Measurements from ENCODE around the gene DPP7.
A peak's percentile ranks its signal among the peaks of the same experiment; 100 is the strongest.
"Not testable (repeated sequence)": the region's sequence is repeated elsewhere in the genome, so short reads cannot be mapped to it uniquely, and the experiment has no call there.

Gene DPP7

DNA sequence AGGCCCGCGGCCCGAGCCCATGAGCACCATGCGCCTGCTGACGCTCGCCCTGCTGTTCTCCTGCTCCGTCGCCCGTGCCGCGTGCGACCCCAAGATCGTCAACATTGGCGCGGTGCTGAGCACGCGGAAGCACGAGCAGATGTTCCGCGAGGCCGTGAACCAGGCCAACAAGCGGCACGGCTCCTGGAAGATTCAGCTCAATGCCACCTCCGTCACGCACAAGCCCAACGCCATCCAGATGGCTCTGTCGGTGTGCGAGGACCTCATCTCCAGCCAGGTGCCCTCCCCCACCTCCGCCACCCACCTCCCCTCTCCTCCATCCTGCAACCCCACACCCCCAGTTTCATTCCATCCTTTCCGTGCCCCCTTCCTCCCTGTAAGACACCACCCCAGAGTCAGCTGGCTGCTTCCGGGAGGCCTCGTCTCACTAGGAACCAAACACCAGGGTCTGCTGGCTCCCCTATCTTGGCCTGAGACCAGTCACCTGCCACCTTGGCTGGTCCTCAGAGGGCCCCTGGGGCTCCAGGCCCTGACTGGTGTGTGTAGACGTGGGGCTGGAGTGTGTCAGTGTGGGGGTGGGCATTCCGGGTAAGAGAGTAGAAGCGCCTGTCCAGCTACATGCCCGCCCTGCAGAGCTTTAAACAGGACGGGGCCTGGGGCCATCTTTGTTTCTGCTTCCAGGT is 25.1 kb upstream of the DPP7 start:
- Histone ChIP-seq H3K4me3 (ENCODE audit: insufficient read depth, low read depth, low read length, poor library complexity, severe bottlenecking) (no peak overlapping the region), H3K27me3 (replicated peaks; ENCODE audit: control insufficient read depth, insufficient read depth, low read length, poor library complexity, severe bottlenecking) (peaks cover 55% of the 10 kb centered on the region), H3K4me1 (ENCODE audit: control insufficient read depth, insufficient read depth, low read length, poor library complexity, severe bottlenecking) (peaks cover 3% of the 10 kb centered on the region), H3K27ac (ENCODE audit: insufficient read depth, low read length, poor library complexity, severe bottlenecking) (no peak overlapping the region), H3K9me3 (ENCODE audit: control insufficient read depth, low read length) (no peaks in the 10 kb centered on the region), H3K36me3 (ENCODE audit: control insufficient read depth, insufficient read depth, low read length) (no peaks in the 10 kb centered on the region)
- no peak for DNase-seq

- H3K9me3 ChIP-seq (ENCODE audit: control insufficient read depth, low read length): no peaks in the 10 kb centered on the region
- H3K4me1 ChIP-seq (ENCODE audit: control insufficient read depth, insufficient read depth, low read length, poor library complexity, severe bottlenecking): peaks cover 3% of the 10 kb centered on the region
- H3K27me3 ChIP-seq (replicated peaks; ENCODE audit: control insufficient read depth, insufficient read depth, low read length, poor library complexity, severe bottlenecking): peaks cover 55% of the 10 kb centered on the region
- H3K36me3 ChIP-seq (ENCODE audit: control insufficient read depth, insufficient read depth, low read length): no peaks in the 10 kb centered on the region
- H3K27ac ChIP-seq (ENCODE audit: insufficient read depth, low read length, poor library complexity, severe bottlenecking): no peak within 1 kb of the TSS
- no peak within 1 kb of the TSS for H3K4me3 ChIP-seq (ENCODE audit: insufficient read depth, low read depth, low read length, poor library complexity, severe bottlenecking)
- DNase-seq: no peak
Measured at GRCh38 chr9:137138722-137139467, 24.4 kb upstream of the DPP7 start, which contains the start of gene GRIN1. TSS of gene GRIN1 (plus strand) at chr9:137139154. CDS start at chr9:137139487, 333 bp downstream.

- Histone ChIP-seq H3K9me3 (ENCODE audit: control insufficient read depth, low read length) (no peaks in the 10 kb centered on the region), H3K27me3 (replicated peaks; ENCODE audit: control insufficient read depth, insufficient read depth, low read length, poor library complexity, severe bottlenecking) (peaks cover 54% of the 10 kb centered on the region), H3K27ac (ENCODE audit: insufficient read depth, low read length, poor library complexity, severe bottlenecking) (no peak overlapping the region), H3K4me3 (ENCODE audit: insufficient read depth, low read depth, low read length, poor library complexity, severe bottlenecking) (no peak overlapping the region), H3K36me3 (ENCODE audit: control insufficient read depth, insufficient read depth, low read length) (no peaks in the 10 kb centered on the region), H3K4me1 (ENCODE audit: control insufficient read depth, insufficient read depth, low read length, poor library complexity, severe bottlenecking) (peaks cover 3% of the 10 kb centered on the region)
- no peak for DNase-seq
Measured at GRCh38 chr9:137138058-137138721, 23.7 kb upstream of the DPP7 start.

- Histone ChIP-seq H3K4me1 (ENCODE audit: control insufficient read depth, insufficient read depth, low read length, poor library complexity, severe bottlenecking) (peaks cover 3% of the 10 kb centered on the region), H3K27me3 (replicated peaks; ENCODE audit: control insufficient read depth, insufficient read depth, low read length, poor library complexity, severe bottlenecking) (peaks cover 45% of the 10 kb centered on the region), H3K4me3 (ENCODE audit: insufficient read depth, low read depth, low read length, poor library complexity, severe bottlenecking) (no peak overlapping the region), H3K9me3 (ENCODE audit: control insufficient read depth, low read length) (no peaks in the 10 kb centered on the region), H3K36me3 (ENCODE audit: control insufficient read depth, insufficient read depth, low read length) (no peaks in the 10 kb centered on the region), H3K27ac (ENCODE audit: insufficient read depth, low read length, poor library complexity, severe bottlenecking) (no peak overlapping the region)
- DNase-seq: no peak
Measured at GRCh38 chr9:137136881-137137607, 22.5 kb upstream of the DPP7 start.

- peaks cover 39% of the 10 kb centered on the region for H3K27me3 ChIP-seq (replicated peaks; ENCODE audit: control insufficient read depth, insufficient read depth, low read length, poor library complexity, severe bottlenecking)
- DNase-seq: no peak
- H3K4me3 ChIP-seq (ENCODE audit: insufficient read depth, low read depth, low read length, poor library complexity, severe bottlenecking): no peak overlapping the region
- peaks cover 3% of the 10 kb centered on the region for H3K4me1 ChIP-seq (ENCODE audit: control insufficient read depth, insufficient read depth, low read length, poor library complexity, severe bottlenecking)
- no peak overlapping the region for H3K27ac ChIP-seq (ENCODE audit: insufficient read depth, low read length, poor library complexity, severe bottlenecking)
- no peaks in the 10 kb centered on the region for H3K9me3 ChIP-seq (ENCODE audit: control insufficient read depth, low read length)
- no peaks in the 10 kb centered on the region for H3K36me3 ChIP-seq (ENCODE audit: control insufficient read depth, insufficient read depth, low read length)
Measured at GRCh38 chr9:137136261-137136880, 21.8 kb upstream of the DPP7 start.

- H3K4me1 ChIP-seq (ENCODE audit: control insufficient read depth, insufficient read depth, low read length, poor library complexity, severe bottlenecking); H3K36me3 ChIP-seq (ENCODE audit: control insufficient read depth, insufficient read depth, low read length); H3K4me3 ChIP-seq (ENCODE audit: insufficient read depth, low read depth, low read length, poor library complexity, severe bottlenecking); H3K27ac ChIP-seq (ENCODE audit: insufficient read depth, low read length, poor library complexity, severe bottlenecking); DNase-seq; H3K9me3 ChIP-seq (ENCODE audit: control insufficient read depth, low read length): not testable (repeated sequence)
- H3K27me3 ChIP-seq (replicated peaks; ENCODE audit: control insufficient read depth, insufficient read depth, low read length, poor library complexity, severe bottlenecking): peaks cover 29% of the 10 kb centered on the region
Measured at GRCh38 chr9:137135154-137135553, 20.6 kb upstream of the DPP7 start.

DNA sequence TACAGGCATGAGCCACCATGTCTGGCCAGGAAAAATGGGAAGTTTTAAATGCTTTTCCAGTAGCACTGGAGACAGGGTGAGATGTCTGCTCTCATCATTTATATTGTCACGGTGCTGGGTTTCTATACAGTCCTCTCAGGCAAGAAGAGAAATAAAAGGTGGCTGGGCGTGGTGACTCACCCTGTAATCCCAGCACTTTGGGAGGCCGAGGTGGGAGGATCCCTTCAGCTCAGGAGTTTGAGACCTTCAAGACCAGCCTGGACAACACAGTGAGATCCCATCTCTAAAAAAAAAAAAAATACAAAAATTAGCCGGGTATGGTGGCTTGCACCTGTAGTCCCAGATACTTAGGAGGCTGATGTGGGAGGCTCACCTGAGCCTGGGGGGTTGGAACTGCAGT is 19.7 kb upstream of the DPP7 start:
- Histone ChIP-seq H3K9me3 (ENCODE audit: control insufficient read depth, low read length) (peaks cover 13% of the 10 kb centered on the region), H3K27ac (ENCODE audit: insufficient read depth, low read length, poor library complexity, severe bottlenecking) (no peak overlapping the region), H3K27me3 (replicated peaks; ENCODE audit: control insufficient read depth, insufficient read depth, low read length, poor library complexity, severe bottlenecking) (peaks cover 20% of the 10 kb centered on the region), H3K4me1 (ENCODE audit: control insufficient read depth, insufficient read depth, low read length, poor library complexity, severe bottlenecking) (peaks cover 6% of the 10 kb centered on the region), H3K4me3 (ENCODE audit: insufficient read depth, low read depth, low read length, poor library complexity, severe bottlenecking) (no peak overlapping the region), H3K36me3 (ENCODE audit: control insufficient read depth, insufficient read depth, low read length) (no peaks in the 10 kb centered on the region)
- DNase-seq: no peak

DNA sequence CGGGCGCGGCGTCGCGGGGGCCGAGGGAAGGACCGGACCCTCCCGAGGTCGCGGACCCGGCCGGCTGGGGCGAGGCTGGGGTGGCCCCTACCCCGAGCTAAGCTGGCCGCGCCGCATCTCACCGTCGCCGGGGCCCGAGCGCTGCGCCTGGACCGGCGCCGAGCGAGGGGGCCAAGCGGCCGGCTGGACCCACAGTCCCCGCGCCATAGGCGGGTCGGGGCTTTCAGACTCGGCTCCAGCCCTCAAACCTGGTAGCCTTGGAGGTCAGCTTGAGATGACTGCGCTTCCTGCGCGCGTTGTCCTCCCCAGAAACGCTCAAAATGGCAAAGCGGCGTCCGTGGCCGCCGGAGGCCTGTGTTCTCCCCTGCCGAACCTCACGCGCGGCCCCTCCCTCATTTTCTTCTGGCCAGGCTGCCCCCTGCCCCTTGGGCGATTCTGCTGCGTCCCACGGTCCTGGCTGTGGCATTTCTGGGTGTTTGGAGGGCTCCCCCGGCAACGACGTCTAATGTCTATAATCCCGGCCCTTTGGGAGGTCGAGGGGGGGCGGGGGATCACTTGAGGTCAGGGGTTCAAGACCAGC is 15.7 kb upstream of the DPP7 start:
- H3K27ac ChIP-seq (ENCODE audit: insufficient read depth, low read length, poor library complexity, severe bottlenecking): peak overlapping the region; percentile 77
- H3K4me1 ChIP-seq (ENCODE audit: control insufficient read depth, insufficient read depth, low read length, poor library complexity, severe bottlenecking): peaks cover 28% of the 10 kb centered on the region
- peak overlapping the region; percentile 60 for H3K4me3 ChIP-seq (ENCODE audit: insufficient read depth, low read depth, low read length, poor library complexity, severe bottlenecking)
- no peak for DNase-seq
- no peaks in the 10 kb centered on the region for H3K36me3 ChIP-seq (ENCODE audit: control insufficient read depth, insufficient read depth, low read length)
- peaks cover 13% of the 10 kb centered on the region for H3K9me3 ChIP-seq (ENCODE audit: control insufficient read depth, low read length)
- H3K27me3 ChIP-seq (replicated peaks; ENCODE audit: control insufficient read depth, insufficient read depth, low read length, poor library complexity, severe bottlenecking): no peaks in the 10 kb centered on the region

- H3K36me3 ChIP-seq (ENCODE audit: control insufficient read depth, insufficient read depth, low read length): no peaks in the 10 kb centered on the region
- no peaks in the 10 kb centered on the region for H3K27me3 ChIP-seq (replicated peaks; ENCODE audit: control insufficient read depth, insufficient read depth, low read length, poor library complexity, severe bottlenecking)
- H3K27ac ChIP-seq (ENCODE audit: insufficient read depth, low read length, poor library complexity, severe bottlenecking): peak overlapping the region; percentile 77
- peak overlapping the region; percentile 60 for H3K4me3 ChIP-seq (ENCODE audit: insufficient read depth, low read depth, low read length, poor library complexity, severe bottlenecking)
- peaks cover 13% of the 10 kb centered on the region for H3K9me3 ChIP-seq (ENCODE audit: control insufficient read depth, low read length)
- peaks cover 28% of the 10 kb centered on the region for H3K4me1 ChIP-seq (ENCODE audit: control insufficient read depth, insufficient read depth, low read length, poor library complexity, severe bottlenecking)
- peak; percentile 75 to 82 (median 82) for DNase-seq
Measured at GRCh38 chr9:137129456-137130175, 15.1 kb upstream of the DPP7 start.

All from effector memory CD4-positive, alpha-beta T cell (primary cell).